Measurements from ENCODE around the gene QKI.

The QKI gene

GRCh38 chr6:163408352-163408991 is 6.0 kb upstream of the QKI start:
- Histone ChIP-seq H3K4me1 (ENCODE audit: low read depth, poor library complexity, severe bottlenecking) (peaks cover 12% of the 10 kb centered on the region), H2AFZ (ENCODE audit: low read depth) (no peak overlapping the region), H3K36me3 (ENCODE audit: insufficient read depth) (no peaks in the 10 kb centered on the region), H3K27me3 (ENCODE audit: insufficient read depth, low read depth) (no peaks in the 10 kb centered on the region), H4K20me1 (ENCODE audit: insufficient read depth) (no peaks in the 10 kb centered on the region), H3K79me2 (ENCODE audit: insufficient read depth, low read depth) (no peaks in the 10 kb centered on the region), H3K27ac (no peak overlapping the region), H3K9ac (no peak overlapping the region), H3K4me3 (IDR thresholded peaks at IDR 0.05; ENCODE audit: insufficient read depth, low read depth, low read length) (no peak overlapping the region), H3K4me2 (no peak overlapping the region)
- no peak for TF ChIP-seq CTCF (conservative IDR thresholded peaks at IDR 0.05; ENCODE audit: low read depth, low read length)

- Histone ChIP-seq H4K20me1 (ENCODE audit: insufficient read depth) (no peaks in the 10 kb centered on the region), H3K27ac (no peak overlapping the region), H3K79me2 (ENCODE audit: insufficient read depth, low read depth) (no peaks in the 10 kb centered on the region), H3K36me3 (ENCODE audit: insufficient read depth) (no peaks in the 10 kb centered on the region), H3K9ac (no peak overlapping the region), H2AFZ (ENCODE audit: low read depth) (no peak overlapping the region), H3K4me2 (no peak overlapping the region), H3K4me3 (IDR thresholded peaks at IDR 0.05; ENCODE audit: insufficient read depth, low read depth, low read length) (no peak overlapping the region), H3K4me1 (ENCODE audit: low read depth, poor library complexity, severe bottlenecking) (peaks cover 12% of the 10 kb centered on the region), H3K27me3 (ENCODE audit: insufficient read depth, low read depth) (no peaks in the 10 kb centered on the region)
- TF ChIP-seq CTCF (conservative IDR thresholded peaks at IDR 0.05; ENCODE audit: low read depth, low read length) = no peak
These were observed 4.8 kb upstream of the QKI start for GRCh38 chr6:163409712-163410111.

- peaks cover 20% of the 10 kb centered on the region for H3K79me2 ChIP-seq (ENCODE audit: insufficient read depth, low read depth)
- peak overlapping the region; percentile 89 for H2AFZ ChIP-seq (ENCODE audit: low read depth)
- H3K4me2 ChIP-seq = peak overlapping the region; percentile 96
These were observed 2.2 kb upstream of the QKI start for GRCh38 chr6:163412341-163412740.

GRCh38 chr6:163412801-163413344 is 1.6 kb upstream of the QKI start:
- Histone ChIP-seq H3K27ac (peak overlapping the region; percentile 97), H3K36me3 (ENCODE audit: insufficient read depth) (no peaks in the 10 kb centered on the region), H3K4me3 (IDR thresholded peaks at IDR 0.05; ENCODE audit: insufficient read depth, low read depth, low read length) (no peak overlapping the region), H2AFZ (ENCODE audit: low read depth) (peak overlapping the region; percentile 89), H4K20me1 (ENCODE audit: insufficient read depth) (peaks cover 10% of the 10 kb centered on the region), H3K4me1 (ENCODE audit: low read depth, poor library complexity, severe bottlenecking) (peaks cover 21% of the 10 kb centered on the region), H3K79me2 (ENCODE audit: insufficient read depth, low read depth) (peaks cover 25% of the 10 kb centered on the region), H3K27me3 (ENCODE audit: insufficient read depth, low read depth) (no peaks in the 10 kb centered on the region), H3K9ac (peak overlapping the region; percentile 95), H3K4me2 (peak overlapping the region; percentile 96)
- no peak for TF ChIP-seq CTCF (conservative IDR thresholded peaks at IDR 0.05; ENCODE audit: low read depth, low read length)

More at GRCh38 chr6:163412341-163412740, 2.2 kb upstream of the QKI start:
- H3K27me3 ChIP-seq (ENCODE audit: insufficient read depth, low read depth) = no peaks in the 10 kb centered on the region
- peaks cover 16% of the 10 kb centered on the region for H3K4me1 ChIP-seq (ENCODE audit: low read depth, poor library complexity, severe bottlenecking)
- H4K20me1 ChIP-seq (ENCODE audit: insufficient read depth) = peaks cover 5% of the 10 kb centered on the region; the same call in 1 of the 2 replicates
- H3K9ac ChIP-seq = peak overlapping the region; percentile 95
- H3K27ac ChIP-seq = peak overlapping the region; percentile 97
- TF ChIP-seq CTCF (conservative IDR thresholded peaks at IDR 0.05; ENCODE audit: low read depth, low read length) = no peak
- H3K4me3 ChIP-seq (IDR thresholded peaks at IDR 0.05; ENCODE audit: insufficient read depth, low read depth, low read length) = no peak overlapping the region
- no peaks in the 10 kb centered on the region for H3K36me3 ChIP-seq (ENCODE audit: insufficient read depth)
